C4-2B (cell line): ENCODE data around the gene RBBP8.

ENCODE experiments used
- ZFX ChIP-seq: fragments of 450-650 bp; IDR thresholded peaks from 2 replicates; pipeline ENCODE4 v1.6.1; 2017
- TF ChIP-seq, protein P1 (sequence below): fragments of 450-650 bp; conservative IDR thresholded peaks from 2 replicates; pipeline ENCODE4 v1.5.1; 2017; ENCODE audit warnings: mild to moderate bottlenecking

DNA sequence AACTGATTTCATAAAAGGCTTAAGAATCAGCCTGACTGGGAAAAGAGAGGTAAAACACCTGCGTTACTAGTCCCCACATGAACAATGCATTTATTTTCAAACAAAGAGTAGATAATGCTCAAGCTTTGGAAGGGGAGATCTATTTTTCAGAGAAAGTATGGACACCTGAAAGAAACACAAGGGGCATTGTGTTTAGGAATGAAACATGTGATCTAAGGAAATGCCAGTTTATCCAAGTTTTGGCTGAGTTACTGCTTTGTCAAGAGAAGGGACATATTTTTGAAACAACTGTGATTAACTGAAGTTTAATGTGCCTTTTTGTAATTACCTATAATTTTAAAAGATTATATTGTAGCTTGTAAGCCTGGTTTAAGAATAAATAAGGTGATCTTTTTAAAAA lies 49.3 kb upstream of the RBBP8 start:
- TF ChIP-seq, protein P1, sequence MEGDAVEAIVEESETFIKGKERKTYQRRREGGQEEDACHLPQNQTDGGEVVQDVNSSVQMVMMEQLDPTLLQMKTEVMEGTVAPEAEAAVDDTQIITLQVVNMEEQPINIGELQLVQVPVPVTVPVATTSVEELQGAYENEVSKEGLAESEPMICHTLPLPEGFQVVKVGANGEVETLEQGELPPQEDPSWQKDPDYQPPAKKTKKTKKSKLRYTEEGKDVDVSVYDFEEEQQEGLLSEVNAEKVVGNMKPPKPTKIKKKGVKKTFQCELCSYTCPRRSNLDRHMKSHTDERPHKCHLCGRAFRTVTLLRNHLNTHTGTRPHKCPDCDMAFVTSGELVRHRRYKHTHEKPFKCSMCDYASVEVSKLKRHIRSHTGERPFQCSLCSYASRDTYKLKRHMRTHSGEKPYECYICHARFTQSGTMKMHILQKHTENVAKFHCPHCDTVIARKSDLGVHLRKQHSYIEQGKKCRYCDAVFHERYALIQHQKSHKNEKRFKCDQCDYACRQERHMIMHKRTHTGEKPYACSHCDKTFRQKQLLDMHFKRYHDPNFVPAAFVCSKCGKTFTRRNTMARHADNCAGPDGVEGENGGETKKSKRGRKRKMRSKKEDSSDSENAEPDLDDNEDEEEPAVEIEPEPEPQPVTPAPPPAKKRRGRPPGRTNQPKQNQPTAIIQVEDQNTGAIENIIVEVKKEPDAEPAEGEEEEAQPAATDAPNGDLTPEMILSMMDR = no peak
- no peak for TF ChIP-seq ZFX
